Measurements from ENCODE around the gene ERI3. TPM values are rescaled to one million over a fixed set of nuclear protein-coding genes. Genes with fewer than 3 reads are reported as not detected.

The ERI3 gene
- total RNA-seq, 1 donor from 2014 or later, result 30.9 TPM

DNA sequence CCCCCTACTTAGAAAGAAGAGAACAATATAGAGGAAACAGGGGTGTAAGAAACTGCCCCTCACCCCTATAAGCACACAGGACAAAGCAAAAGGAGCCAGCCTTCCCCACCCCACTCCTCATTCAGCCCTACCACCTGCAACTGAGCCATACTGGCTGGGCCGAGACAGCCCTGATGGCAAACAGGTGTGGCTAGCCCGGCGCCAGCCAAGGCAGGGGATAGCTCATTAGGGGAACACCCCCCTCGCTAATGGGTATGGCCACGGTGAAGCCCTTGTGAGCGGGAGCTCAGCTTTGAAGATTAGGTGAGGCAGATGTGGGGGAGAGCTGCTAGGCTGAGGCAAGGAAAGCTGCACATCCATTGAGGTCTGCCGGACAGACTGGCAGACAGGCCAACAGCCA lies 65.5 kb downstream of the ERI3 start:
- intact Hi-C loops (cut with micrococcal nuclease), result no loop called here

DNA sequence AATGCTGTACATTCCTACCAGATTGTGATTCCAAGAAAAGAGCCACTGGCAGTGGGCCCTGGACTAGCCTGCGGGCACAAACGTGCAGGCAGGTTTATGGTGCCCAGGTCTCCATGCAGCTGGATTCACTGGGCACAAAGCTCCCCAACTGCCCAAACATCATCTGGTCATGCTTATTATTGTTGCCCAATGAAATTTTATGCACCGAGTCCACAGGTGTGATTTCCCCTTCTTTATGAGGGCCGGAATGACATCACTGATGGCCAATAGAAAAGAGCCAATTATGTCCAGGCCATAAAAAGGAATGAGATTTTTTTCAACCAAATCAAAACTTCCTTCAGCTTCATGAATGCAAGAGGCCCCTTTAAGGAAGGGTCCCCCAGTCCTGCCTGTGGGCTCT lies 66.2 kb downstream of the ERI3 start:
- intact Hi-C loops (cut with micrococcal nuclease), result no loop called here

DNA sequence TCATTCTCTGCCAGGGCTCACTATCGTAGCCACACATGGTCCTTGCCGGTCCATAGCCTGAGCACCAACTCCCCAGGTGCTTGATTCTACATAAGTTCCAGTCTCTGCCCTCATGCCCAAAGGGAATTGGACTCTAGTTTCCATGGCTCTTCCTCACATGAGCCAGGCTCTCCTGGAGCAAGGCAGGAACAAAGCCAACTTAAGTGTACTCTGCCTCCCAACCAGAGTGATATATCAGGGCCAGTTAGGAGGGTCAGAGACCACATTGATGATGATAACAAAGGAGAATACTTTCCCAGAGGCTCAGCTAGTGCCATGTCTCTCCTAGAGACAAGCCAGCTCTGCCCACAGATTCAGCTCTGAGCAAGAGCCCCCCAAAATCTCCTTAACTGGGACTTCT lies 70.9 kb downstream of the ERI3 start:
- intact Hi-C loops (cut with micrococcal nuclease), result no loop called here

DNA sequence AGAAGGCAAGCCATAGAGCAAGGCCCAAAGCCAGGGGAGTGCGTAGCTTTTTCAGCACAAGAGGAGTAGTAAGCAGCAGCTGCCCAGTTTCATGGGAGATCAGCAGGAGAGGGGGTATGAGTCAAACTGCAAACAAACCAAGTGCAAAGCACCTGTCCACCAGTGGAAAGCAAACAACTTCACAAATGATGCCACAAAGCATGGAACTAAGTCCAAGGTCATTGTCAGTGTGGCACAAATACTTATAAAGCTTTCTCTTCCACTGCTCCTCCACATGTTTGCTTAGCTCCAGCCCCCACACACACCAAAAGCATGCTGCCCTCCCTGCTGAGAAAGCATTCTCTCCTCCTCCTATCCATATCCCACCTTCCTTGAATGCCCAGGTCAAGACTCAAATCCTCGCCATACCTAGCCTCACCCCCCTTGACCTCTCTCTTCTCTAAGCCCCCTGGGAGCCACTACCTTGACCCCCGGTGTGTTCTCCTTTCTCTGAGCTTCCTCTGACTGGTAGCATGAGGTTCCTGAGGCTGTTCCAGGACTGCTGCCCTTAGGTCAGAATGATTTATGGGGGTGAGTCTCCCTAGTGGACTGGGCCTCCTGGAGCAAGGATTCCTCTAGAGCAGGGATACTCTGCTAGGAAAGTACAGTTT lies 71.4 kb downstream of the ERI3 start:
- intact Hi-C loops (cut with micrococcal nuclease), result no loop called here

DNA sequence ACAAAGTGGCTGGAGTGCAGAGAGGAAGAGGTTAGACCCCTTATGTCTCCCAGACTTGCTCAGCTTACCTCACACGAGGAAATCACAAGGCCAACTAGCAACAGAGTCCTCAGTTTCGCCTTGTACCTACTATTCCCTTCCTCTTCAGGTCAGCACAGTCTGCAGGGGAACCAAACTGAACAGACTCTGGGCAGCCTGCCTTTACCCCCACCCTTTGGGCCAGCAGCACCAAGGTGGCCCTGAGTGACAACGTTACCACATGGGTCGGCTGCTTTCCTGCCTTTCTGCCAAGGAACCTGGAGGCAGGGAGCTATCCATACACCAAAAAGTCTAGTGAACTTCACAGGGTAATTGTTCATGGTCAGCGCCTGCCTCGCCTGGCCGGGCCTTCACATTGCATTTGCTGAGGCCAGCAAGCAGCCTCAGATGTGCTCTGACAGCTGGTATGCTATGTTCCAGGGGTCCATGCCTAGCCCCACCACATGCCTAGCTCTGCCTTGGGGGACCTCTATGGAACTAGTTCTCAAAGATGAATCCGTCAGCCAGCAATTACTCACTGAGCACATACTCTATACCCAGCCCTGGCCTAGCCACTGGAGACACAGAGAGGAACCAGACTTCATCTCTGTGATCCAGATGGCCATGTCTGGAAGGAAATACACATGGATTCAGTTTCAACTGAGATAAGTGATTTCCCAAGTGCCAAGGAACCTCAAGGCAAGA lies 72.2 kb downstream of the ERI3 start:
- intact Hi-C loops (cut with micrococcal nuclease), result no loop called here

DNA sequence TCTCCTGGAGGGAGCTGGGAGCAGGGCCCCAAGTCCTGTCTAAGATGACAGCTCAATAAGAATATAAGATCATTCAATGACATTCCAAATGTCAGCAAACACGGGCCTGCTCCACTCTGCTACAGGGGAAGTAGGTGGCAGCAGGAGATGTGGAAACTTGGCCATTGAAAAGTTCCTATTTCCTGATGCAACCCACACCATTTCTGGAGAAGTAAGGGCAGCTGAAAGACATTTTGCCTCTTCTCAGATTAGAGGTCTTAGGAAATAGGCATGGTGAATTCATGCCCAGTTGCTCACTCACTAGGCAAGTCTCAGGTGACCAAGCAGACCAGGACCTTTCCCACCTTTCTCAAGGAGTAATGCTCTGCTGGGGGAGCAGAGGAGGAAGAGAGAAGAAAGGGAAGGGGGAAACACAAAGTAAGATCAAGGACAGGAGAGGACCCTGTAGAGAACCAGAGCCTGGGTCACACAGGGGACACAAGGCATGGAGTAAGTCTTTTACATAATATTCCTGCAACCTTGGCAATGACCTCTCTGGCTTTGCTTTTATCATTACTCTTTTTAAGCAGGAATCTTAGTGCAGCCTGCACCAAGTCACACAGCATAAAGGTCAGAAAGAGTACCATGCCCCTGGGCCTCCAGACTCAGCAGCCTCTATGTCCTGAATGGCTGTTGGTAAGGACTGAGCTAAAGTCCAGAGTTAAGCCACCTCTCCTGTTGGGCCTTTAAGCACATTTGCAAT lies 72.9 kb downstream of the ERI3 start:
- intact Hi-C loops (cut with micrococcal nuclease), result no loop called here

DNA sequence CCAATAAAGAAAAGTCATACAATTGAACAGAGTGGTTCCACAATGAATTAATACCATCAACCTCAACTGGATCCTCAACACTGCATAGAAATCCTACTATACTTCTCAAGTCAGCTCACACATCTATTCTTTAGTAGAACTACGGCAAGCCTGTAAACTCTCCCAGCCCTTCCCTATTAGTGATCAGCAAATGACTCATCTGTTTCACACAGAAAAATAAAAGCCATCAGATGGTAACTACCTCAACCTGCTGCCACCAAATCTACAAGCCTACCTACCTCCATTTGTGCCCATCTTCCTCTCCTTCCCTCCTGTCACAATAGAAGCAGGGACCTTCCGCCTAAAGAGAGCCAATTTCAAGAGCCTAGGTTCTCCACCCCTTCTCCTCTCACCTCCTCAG lies 78.2 kb downstream of the ERI3 start:
- intact Hi-C loops (cut with micrococcal nuclease), result no loop called here

DNA sequence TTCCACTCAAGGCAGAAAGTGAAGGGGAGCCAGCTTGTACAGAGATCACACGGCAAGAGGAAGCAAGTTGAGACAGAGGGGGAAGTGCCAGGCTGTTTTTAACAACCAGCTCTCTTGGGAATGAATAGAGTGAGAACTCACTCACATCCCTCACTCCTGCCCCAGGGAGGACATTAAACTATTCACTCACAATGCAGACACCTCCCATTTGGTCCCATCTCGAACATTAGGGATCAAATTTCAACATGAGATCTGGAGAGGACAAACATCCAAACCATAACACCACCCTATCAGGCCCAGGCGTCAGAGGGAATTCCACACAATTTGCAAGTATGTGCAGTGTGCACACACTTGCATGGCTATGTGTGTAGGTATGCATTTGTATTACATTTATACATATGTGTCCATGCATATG lies 79.1 kb downstream of the ERI3 start:
- intact Hi-C loops (cut with micrococcal nuclease), result no loop called here

DNA sequence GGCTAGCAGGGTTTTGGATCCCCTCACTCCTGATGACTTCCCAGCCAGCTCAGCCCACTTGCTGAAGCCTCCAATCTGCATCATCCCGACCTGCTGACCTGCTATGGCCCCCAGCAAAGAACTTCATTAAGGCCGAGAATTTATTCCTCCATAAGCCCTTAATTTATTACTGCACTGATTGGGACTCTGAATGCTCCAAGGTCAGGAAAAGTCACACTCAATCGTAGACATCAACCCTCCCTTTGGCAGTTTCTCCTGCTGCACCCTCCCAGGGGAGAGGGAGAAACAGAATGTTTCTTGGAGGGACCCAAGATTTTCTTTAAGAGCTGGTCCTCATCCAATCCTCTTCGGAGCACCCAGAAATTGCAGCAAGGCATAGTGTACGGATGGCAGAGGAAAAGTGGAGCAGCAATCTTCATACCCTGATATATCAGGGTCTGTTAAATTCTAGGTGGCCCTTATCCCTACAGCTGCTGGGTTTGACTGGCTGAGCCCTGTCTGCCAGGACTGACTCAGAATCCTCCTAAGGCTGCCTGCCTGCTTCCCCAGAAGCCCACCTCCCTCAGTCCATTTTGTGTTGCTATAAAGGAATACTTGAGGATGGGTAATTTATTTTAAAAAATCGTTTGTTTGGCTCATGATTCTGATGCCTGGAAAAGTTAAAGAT lies 79.6 kb downstream of the ERI3 start:
- intact Hi-C loops (cut with micrococcal nuclease), result no loop called here

DNA sequence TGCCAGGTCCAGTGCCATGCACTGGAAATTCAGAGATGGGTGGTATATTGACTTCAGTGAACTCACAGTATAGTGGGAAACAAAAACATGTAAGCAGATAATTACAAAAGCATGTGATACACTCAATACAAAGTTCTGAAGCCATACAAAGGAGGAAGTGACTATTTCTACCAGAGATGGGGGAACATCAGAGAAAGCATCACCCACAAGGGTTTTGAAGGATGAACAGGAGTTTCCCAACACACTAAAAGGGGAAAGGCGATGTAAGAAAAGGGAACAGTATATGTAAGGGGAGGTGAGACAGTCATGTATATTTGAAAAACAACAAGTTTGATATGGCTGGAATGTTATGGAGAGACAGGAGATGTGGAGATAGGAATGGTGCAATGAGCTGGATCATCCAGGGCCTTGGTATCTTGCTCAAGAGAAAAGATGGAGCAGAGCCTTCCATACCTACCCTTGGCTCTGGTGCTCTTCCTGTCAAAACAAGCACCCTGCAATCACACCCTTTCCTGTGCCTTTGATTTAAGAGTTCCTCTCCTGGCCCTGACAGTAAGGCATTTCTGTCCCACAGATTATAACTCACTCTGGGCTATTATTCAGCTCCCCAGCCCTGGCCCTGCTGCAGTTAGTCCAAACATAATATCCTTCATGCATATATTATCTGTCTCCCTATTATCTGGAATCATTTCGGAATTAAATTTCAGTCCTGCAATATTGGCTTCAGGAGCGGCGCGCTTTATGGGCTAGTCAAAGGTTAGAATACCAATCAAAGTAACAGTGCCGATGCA lies 81.3 kb downstream of the ERI3 start:
- intact Hi-C loops (cut with micrococcal nuclease), result no loop called here

DNA sequence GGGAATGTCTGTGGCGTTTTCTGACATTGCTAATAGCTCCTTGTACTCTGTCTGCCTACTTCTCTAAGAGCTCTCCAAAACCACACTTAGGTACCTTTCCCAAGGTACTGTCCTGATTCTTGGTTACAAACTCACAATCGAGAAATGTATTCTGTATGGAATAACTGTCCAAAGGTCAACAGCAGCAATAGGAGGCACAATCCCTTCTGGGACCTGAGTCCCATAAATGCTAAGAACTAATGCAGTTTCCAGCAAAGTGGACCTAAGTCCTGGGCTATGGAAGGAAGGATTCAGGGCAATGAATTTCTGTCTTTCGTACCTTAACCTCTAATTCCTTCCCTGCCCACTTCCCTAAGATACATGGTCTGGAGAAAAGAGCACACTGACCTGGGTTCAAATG lies 82.1 kb downstream of the ERI3 start:
- intact Hi-C loops (cut with micrococcal nuclease), result no loop called here

DNA sequence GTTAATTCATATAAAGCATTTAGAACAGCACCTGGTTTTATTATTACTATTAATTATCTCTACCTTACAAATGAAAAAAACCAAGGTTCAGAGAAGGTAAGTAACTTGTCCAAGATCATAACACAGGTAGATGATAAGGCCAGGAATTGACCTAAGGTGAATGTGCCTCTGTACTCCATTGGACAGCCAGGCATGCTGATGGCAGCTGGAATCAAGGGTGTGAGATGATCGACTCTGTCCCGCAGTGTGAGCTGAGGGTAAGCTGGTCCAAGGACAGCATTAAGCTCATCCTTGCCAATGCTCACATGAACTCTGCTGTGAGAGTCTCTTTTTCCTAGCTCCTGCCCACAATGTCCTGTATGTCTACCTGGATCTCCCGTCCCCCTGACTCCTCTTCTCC lies 83.4 kb downstream of the ERI3 start:
- intact Hi-C loops (cut with micrococcal nuclease), result no loop called here

DNA sequence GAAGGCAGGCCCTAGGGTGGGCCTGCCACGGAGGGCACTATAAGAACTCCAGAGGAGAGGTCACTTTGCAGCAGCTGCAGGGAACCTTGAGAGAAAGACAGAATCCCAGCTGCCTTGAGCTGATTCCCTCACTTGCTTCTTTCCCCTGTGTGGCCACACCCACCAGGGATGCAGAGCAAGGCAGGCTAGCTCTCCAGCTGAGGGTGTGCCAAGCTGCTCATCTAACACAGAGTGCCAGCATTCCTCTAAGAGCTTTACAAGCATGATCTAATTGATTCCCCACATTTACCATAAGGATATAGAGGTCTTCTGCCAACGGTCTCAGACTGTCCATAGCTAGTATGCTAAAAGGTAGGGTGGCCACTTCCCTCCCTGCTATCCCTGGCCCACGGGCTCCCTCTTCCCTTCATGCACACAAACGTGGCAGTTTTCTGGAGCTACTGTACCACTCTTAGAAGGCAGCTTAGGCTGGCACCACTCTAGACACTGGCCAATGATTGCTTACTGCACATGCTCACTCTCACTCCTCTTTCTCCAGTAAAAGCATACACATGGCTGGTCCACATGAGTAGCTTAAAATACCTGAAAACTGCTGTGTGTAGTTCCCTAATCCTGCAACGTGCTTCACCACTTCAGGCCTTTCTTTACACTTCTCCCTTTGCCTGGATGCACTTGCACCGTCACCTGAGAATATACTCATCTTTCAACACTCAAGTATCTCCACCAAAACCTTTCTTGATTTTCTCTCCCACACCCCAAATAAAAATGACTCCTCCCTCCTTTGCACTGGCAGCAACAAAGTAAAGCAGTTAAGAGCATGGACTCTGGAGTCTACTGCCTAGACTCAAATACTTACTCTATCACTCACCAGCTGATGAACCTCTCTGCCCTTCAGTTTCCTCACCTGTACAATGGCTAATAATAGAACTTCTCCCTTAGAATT lies 84.1 kb downstream of the ERI3 start:
- intact Hi-C loops (cut with micrococcal nuclease), result no loop called here

DNA sequence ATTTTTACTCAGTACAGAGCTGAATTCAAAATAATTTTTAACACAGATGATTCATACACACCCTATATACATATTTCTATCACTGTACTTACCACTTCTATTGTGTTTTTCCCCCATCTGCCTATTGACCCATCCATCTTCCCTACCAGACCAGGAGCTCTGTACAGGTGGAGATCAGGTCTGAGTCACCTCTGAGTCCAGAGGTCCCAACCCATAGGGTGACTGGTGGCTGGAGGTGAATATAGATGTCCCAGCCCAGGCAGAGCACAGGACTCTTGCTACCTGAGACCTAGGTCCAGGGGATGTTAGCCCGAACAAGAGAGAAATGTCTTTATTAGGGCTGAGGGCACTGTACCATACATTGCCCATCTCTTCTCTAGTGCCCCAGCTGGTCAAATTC lies 87.0 kb downstream of the ERI3 start:
- intact Hi-C loops (cut with micrococcal nuclease), result no loop called here

DNA sequence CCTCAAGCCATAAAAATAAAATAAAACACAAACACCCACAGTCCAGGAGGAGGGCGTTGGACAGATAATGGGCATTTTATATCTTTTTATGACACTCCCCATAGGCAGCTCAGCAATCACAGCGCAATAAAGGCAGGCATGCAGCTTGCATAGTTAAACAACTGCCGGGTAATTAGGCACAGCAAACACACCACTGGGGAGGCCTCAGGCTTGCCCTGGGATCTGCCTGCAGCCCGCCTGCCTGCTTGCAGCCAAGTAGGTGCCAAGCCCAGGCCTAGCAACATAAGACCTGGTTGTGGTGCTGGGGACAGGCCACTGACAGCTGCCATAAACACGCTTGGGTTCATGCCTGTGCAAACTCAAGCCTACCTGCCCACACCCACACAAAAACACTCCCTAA lies 87.6 kb downstream of the ERI3 start:
- intact Hi-C loops (cut with micrococcal nuclease), result no loop called here

DNA sequence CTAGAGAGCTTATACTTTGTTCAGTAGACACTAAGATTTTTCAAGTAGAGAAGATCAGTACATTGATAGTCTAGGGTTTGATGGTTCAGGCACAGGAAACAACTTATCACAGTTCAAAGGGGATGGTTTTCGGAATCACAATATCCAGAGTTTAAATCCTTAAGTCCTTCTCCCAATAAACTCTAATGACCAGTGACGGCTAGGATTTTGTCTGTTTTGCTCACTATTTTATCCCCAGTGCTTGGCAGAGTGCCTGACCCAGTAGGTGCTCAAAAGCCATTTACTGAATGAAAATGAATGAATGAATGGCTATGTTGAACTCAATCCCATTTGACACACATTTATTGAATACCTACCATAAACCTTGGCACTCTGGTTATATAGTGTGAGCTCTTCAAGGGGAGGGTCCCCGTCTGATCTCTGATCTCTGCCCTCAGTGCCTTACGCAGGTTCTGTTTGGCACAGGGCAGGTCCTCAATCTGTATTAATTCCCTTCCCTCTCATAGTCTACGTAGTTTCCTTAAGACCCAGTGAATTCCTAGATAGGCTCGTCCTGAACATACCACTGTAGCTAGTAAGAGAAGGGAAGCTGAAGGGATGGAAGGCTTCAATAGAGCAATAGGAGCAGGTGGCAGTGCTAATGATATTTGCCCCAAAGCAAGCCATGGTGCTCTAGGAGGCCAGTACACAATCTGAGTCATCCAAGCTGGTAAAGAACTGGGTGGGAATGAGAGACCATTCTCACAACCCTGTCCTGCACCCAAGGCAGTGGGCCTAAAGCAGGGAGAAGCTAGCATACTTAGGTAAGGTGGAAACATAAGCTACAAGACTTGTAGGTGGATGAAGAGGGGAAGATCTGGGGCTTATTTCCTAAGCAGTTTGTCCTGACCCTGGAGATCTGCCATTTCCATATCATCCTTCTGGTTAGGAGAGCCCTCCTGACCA lies 88.4 kb downstream of the ERI3 start:
- intact Hi-C loops (cut with micrococcal nuclease), result no loop called here

DNA sequence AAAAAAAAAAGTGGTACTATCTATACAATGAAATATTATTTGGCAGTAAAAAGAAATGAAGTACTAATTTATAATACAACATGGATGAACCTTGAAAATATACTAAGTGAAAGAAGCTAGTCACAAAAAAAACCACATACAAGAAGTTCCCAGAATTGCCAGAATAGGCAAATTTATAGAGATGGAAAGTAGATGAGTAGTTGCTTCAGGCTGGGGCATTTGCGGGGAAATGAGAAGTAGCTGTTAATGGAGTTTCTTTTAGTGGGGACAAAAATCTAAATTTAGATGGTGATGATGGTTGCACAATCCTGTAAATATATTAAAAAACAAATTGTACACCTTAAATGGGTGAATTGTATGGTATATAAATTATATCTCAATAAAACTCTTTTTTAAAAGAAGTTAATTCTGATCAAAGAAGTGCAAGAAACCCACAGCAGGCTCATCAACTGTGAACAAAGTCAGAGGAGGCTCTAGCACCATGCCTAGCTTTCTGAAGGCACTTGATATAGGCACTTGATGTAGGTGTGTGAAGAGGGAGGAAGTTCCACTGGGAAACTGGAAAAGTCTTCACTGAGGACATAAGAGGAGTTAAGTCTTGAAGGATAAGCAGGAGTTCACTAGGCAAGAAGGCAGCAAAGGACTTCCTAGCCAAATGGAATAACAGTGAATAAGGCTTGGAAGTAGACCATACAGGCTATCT lies 89.2 kb downstream of the ERI3 start:
- intact Hi-C loops (cut with micrococcal nuclease), result no loop called here

DNA sequence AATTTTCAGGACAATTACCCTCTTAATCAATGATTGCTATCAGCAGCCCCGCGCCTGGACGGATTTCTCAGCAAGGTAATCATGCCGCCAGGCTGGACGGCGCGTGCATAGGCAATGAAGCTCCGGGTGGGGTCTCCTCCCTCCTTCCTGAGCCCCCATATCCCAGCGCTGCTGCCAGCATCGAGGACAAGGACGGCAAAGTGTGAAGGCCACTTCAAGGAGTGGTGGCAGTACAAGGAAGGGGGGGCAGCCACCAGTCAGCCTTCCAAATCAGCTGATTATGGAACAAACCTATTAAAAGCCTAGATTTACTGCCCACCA lies 90.6 kb downstream of the ERI3 start:
- intact Hi-C loops (cut with micrococcal nuclease), result no loop called here
